Cardiac muscle cell (in vitro differentiated cells and primary cell): ENCODE results near the gene SCFD1. TPM values are rescaled to one million over a fixed set of nuclear protein-coding genes. Genes with fewer than 3 reads are reported as not detected.

Experiments used
- DNase-seq, 2 donors: peaks; one replicate each; pipeline versions ENCODE4 v3.0.0 to v3.0.0-alpha.2; 2010 to 2017; ENCODE audit warnings: low read depth in 1 of 2, low spot score in 1 of 2
- H3K27ac ChIP-seq: fragments of 200-600 bp; sonication (generic); 2 replicates; pipeline ENCODE4 v1.5.1; 2016
- H3K27me3 ChIP-seq: fragments of 200-600 bp; sonication (generic); 2 replicates; pipeline ENCODE4 v1.6.0; 2016; ENCODE audit warnings: control low read depth
- H3K36me3 ChIP-seq: fragments of 200-600 bp; sonication (generic); 2 replicates; pipeline ENCODE4 v1.5.1; 2016; ENCODE audit warnings: control low read depth
- H3K4me1 ChIP-seq: fragments of 200-600 bp; sonication (generic); 2 replicates; pipeline ENCODE4 v1.8.1; 2017; ENCODE audit warnings: low read depth, mild to moderate bottlenecking, mixed run types
- H3K4me3 ChIP-seq: fragments of 200-600 bp; sonication (generic); 2 replicates; pipeline ENCODE4 v1.5.1; 2016; ENCODE audit warnings: mild to moderate bottlenecking
- H3K9me3 ChIP-seq: fragments of 200-600 bp; sonication (generic); 2 replicates; pipeline ENCODE4 v1.5.1; 2017; ENCODE audit warnings: low read depth, mild to moderate bottlenecking, control low read depth
- CTCF ChIP-seq: IDR thresholded peaks from 2 replicates; pipeline ENCODE4 v1.5.1; 2012; ENCODE audit warnings: low read depth, mild to moderate bottlenecking, low read length
- polyA plus RNA-seq: library from polyadenylated mRNA; unstranded; fragments of >200 nt; fragmentation: Nextera tagmentation; extraction: Ambion mirVana; gene quantifications from 2 replicates; pipeline ENCODE4 v1.2.1, GENCODE V29; 2016
- total RNA-seq: library from RNA; depleted of rRNA; stranded (reverse); fragments of >200 nt; gene quantifications from 2 replicates; pipeline ENCODE4 v1.2.3, GENCODE V29; 2016

Gene SCFD1
- total and polyA plus RNA-seq, 2 experiments from 2014 or later, result 51.7 to 76.3 TPM

GRCh38 chr14:30725763-30726162 lies 103.6 kb downstream of the SCFD1 start:
- Histone ChIP-seq H3K4me3 (no peak overlapping the region), H3K27me3 (no peaks in the 10 kb centered on the region), H3K9me3 (no peaks in the 10 kb centered on the region), H3K36me3 (no peaks in the 10 kb centered on the region), H3K27ac (peak overlapping the region; percentile 60), H3K4me1 (peaks cover 17% of the 10 kb centered on the region)
- DNase-seq, result peak in 1 of 2 donors; percentile 8
- no peak for TF ChIP-seq CTCF

GRCh38 chr14:30728471-30728870 lies 106.4 kb downstream of the SCFD1 start:
- Histone ChIP-seq H3K27ac (no peak overlapping the region), H3K27me3 (no peaks in the 10 kb centered on the region), H3K9me3 (no peaks in the 10 kb centered on the region), H3K4me1 (peaks cover 17% of the 10 kb centered on the region), H3K4me3 (no peak overlapping the region), H3K36me3 (no peaks in the 10 kb centered on the region)
- TF ChIP-seq CTCF, result no peak
- no peak for DNase-seq

GRCh38 chr14:30737916-30738315 lies 115.8 kb downstream of the SCFD1 start:
- no peak overlapping the region for H3K4me3 ChIP-seq
- H3K9me3 ChIP-seq, result no peaks in the 10 kb centered on the region
- no peak for TF ChIP-seq CTCF
- no peak overlapping the region for H3K27ac ChIP-seq
- DNase-seq, result no peak
- peaks cover 9% of the 10 kb centered on the region for H3K36me3 ChIP-seq
- no peaks in the 10 kb centered on the region for H3K4me1 ChIP-seq
- no peaks in the 10 kb centered on the region for H3K27me3 ChIP-seq

- H3K4me1 ChIP-seq, result no peaks in the 10 kb centered on the region
- no peak for TF ChIP-seq CTCF
- no peak overlapping the region for H3K4me3 ChIP-seq
- H3K9me3 ChIP-seq, result no peaks in the 10 kb centered on the region
- H3K36me3 ChIP-seq, result peaks cover 9% of the 10 kb centered on the region
- DNase-seq, result no peak
- H3K27ac ChIP-seq, result peak overlapping the region; percentile 30
- H3K27me3 ChIP-seq, result no peaks in the 10 kb centered on the region
These were observed 116.9 kb downstream of the SCFD1 start for GRCh38 chr14:30738978-30739377.

- H3K4me1 ChIP-seq, result no peaks in the 10 kb centered on the region
- H3K27me3 ChIP-seq, result no peaks in the 10 kb centered on the region
- H3K4me3 ChIP-seq, result no peak overlapping the region
- H3K27ac ChIP-seq, result no peak overlapping the region
- H3K9me3 ChIP-seq, result no peaks in the 10 kb centered on the region
- no peak for TF ChIP-seq CTCF
- no peak for DNase-seq
- no peaks in the 10 kb centered on the region for H3K36me3 ChIP-seq
These were observed 126.2 kb downstream of the SCFD1 start for GRCh38 chr14:30748343-30748742.
